Fibroblast of lung (primary cell): ENCODE data around the gene ESR2.

Source experiments
- EZH2 ChIP-seq: IDR thresholded peaks from 2 replicates; pipeline ENCODE4 v1.5.1; 2012; ENCODE audit warnings: low read length, control low read depth, mild to moderate bottlenecking; ENCODE audit errors: missing control alignments
- TF ChIP-seq, protein P1 (sequence below), 2 donors: IDR thresholded peaks in 1 of 2; conservative IDR thresholded peaks in 1 of 2; 1 replicate in 1 of 2; 2 replicates in 1 of 2; pipeline ENCODE4 v1.5.1; 2011 to 2012; ENCODE audit warnings: low read length in 2 of 2, control low read depth in 1 of 2, inconsistent platforms in 1 of 2, low read depth in 1 of 2, mild to moderate bottlenecking in 1 of 2

- no peak for TF ChIP-seq EZH2
- TF ChIP-seq, protein P1, sequence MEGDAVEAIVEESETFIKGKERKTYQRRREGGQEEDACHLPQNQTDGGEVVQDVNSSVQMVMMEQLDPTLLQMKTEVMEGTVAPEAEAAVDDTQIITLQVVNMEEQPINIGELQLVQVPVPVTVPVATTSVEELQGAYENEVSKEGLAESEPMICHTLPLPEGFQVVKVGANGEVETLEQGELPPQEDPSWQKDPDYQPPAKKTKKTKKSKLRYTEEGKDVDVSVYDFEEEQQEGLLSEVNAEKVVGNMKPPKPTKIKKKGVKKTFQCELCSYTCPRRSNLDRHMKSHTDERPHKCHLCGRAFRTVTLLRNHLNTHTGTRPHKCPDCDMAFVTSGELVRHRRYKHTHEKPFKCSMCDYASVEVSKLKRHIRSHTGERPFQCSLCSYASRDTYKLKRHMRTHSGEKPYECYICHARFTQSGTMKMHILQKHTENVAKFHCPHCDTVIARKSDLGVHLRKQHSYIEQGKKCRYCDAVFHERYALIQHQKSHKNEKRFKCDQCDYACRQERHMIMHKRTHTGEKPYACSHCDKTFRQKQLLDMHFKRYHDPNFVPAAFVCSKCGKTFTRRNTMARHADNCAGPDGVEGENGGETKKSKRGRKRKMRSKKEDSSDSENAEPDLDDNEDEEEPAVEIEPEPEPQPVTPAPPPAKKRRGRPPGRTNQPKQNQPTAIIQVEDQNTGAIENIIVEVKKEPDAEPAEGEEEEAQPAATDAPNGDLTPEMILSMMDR (conservative IDR thresholded peaks at IDR 0.05 in 1 of 2, IDR thresholded peaks at IDR 0.05 in 1 of 2; ENCODE audit: low read depth in 1 of 2, low read length in 2 of 2) = no peak
Observed at GRCh38 chr14:64220466-64220865, 73.7 kb downstream of the ESR2 start.
